Erythroblast (primary cell): ENCODE results near the gene IKZF3.

Source experiments
- GATA1 ChIP-seq: IDR thresholded peaks from 2 replicates; pipeline ENCODE4 v1.6.1; 2011; ENCODE audit warnings: low read depth, mild to moderate bottlenecking, control low read depth, low read length, moderate library complexity
- POLR2A ChIP-seq: IDR thresholded peaks from 2 replicates; pipeline ENCODE4 v1.6.1; 2011; ENCODE audit warnings: mild to moderate bottlenecking, low read length

DNA sequence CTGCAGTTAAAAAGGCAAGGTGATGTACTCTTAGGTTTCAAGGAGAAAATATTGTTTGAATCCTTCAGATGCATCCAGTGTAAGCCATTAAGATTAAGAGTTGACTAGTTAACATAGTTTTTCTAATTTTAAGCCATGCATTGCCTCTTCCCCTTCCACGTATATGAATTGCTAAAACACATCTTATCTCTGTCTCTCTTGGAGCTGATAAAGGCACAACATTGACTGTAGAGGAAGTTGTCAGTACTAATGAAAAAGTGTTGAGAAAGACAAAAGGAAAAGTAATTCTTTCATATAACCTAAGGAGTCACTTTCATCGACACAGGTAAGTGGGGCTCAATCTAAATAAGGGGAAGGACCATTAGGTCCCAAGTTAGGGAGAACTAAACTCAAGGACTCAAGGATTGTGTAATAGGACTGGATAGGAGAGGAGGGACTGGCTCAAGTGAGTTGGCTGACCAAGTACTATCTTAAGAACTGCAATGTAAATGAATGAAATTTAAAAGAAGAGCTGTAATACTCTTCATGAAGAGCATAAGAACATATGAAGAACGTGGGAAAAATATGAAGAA lies 70.7 kb downstream of the IKZF3 start:
- TF ChIP-seq POLR2A = no peak
- TF ChIP-seq GATA1 = no peak
